GM12878 (cell line): ENCODE data around the gene INHA. TPM values are rescaled to one million over a fixed set of nuclear protein-coding genes. Genes with fewer than 3 reads are reported as not detected.

ENCODE experiments used
- ATAC-seq: fragments of 200-7000 bp; cut with Tn5 transposase; 3 replicates; pipeline ENCODE4 v1.9.1; 2020; ENCODE audit warnings: mild to moderate bottlenecking, moderate library complexity
- BruUV-seq: library from RNA; stranded (reverse); fragments of 400-500 nt; replicated peaks from 2 replicates; lab custom pipeline; 2021; lab: Mats Ljungman, UMichigan
- CTCF ChIA-PET: fragments of 300-600 bp; sonication (Branson Sonifier 250); formaldehyde crosslinking; extraction: SDS; loops from one replicate; lab custom pipeline; 2021; ENCODE audit warnings: inconsistent platforms; lab: Yijun Ruan, JAX
- POLR2A ChIA-PET: fragments of 350-600 bp; formaldehyde crosslinking; extraction: SDS; loops from one replicate; lab custom pipeline; 2021; ENCODE audit warnings: inconsistent platforms; lab: Charles Lee
- RAD21 ChIA-PET: fragments of 300-600 bp; sonication (Branson Sonifier 250); formaldehyde crosslinking; loops from one replicate; lab custom pipeline; 2023; ENCODE audit warnings: antibody characterized with exemption; ENCODE audit not compliant: unreplicated experiment; lab: Charles Lee
- SMC1A ChIA-PET: fragments of 300-600 bp; sonication (Branson Sonifier 250); formaldehyde crosslinking; loops from one replicate; lab custom pipeline; 2023; ENCODE audit not compliant: unreplicated experiment, uncharacterized antibody; lab: Charles Lee
- DNase-seq: peaks from one replicate; pipeline ENCODE4 v3.0.0-alpha.2; 2011; ENCODE audit warnings: low read depth, low spot score
- FAIRE-seq: peaks from 3 replicates; lab custom pipeline; 2011; peaks lifted over from hg19 to GRCh38; lab: Jason Lieb, UNC
- H2AFZ ChIP-seq: 2 replicates; pipeline ENCODE4 v1.6.0; 2011; ENCODE audit warnings: low read depth, low read length, control low read depth; ENCODE audit not compliant: control insufficient read depth
- H3K27ac ChIP-seq: 2 replicates; pipeline ENCODE4 v1.5.1; 2011; ENCODE audit warnings: control low read depth; ENCODE audit not compliant: control insufficient read depth, insufficient read depth
- H3K27me3 ChIP-seq, 2 experiments: replicated peaks in 1 of 2; 2 replicates each; pipeline versions ENCODE4 v1.6.0 to v1.6.1; 2011; ENCODE audit warnings: low read length in 1 of 2; ENCODE audit not compliant: control insufficient read depth in 2 of 2, insufficient read depth in 2 of 2
- H3K36me3 ChIP-seq, 2 experiments: 2 replicates each; pipeline ENCODE4 v1.5.1; 2011; ENCODE audit warnings: low read length in 1 of 2; ENCODE audit not compliant: control insufficient read depth in 2 of 2, insufficient read depth in 2 of 2
- H3K4me1 ChIP-seq: 2 replicates; pipeline ENCODE4 v1.6.1; 2011; ENCODE audit warnings: mild to moderate bottlenecking, low read length, moderate library complexity, mixed read lengths; ENCODE audit not compliant: control insufficient read depth, insufficient read depth
- H3K4me2 ChIP-seq: 2 replicates; pipeline ENCODE4 v1.6.0; 2011; ENCODE audit warnings: control low read depth; ENCODE audit not compliant: control insufficient read depth, insufficient read depth
- H3K4me3 ChIP-seq: fragments of 200-600 bp; sonication (generic); 2 replicates; pipeline ENCODE4 v1.5.1; 2016
- H3K79me2 ChIP-seq: 2 replicates; pipeline ENCODE4 v1.6.0; 2011; ENCODE audit warnings: low read length; ENCODE audit not compliant: control insufficient read depth, insufficient read depth
- H3K9ac ChIP-seq: 2 replicates; pipeline ENCODE4 v1.8.0; 2011; ENCODE audit warnings: low read length, control low read depth, mixed read lengths; ENCODE audit not compliant: control insufficient read depth, insufficient read depth
- H3K9me3 ChIP-seq: replicated peaks from 3 replicates; pipeline ENCODE4 v1.5.1; 2011; ENCODE audit warnings: mild to moderate bottlenecking, low read length; ENCODE audit not compliant: control insufficient read depth, insufficient read depth
- H4K20me1 ChIP-seq: 2 replicates; pipeline ENCODE4 v1.6.0; 2011; ENCODE audit not compliant: control insufficient read depth, insufficient read depth
- BCL11A ChIP-seq: IDR thresholded peaks from 2 replicates; pipeline ENCODE4 v1.6.1; 2011; ENCODE audit warnings: low read depth, low read length
- BMI1 ChIP-seq: fragments of 450-650 bp; IDR thresholded peaks from 2 replicates; pipeline ENCODE4 v1.6.1; 2016; ENCODE audit warnings: mild to moderate bottlenecking, moderate library complexity, borderline replicate concordance
- CBX5 ChIP-seq: sonication (generic); IDR thresholded peaks from 2 replicates; pipeline ENCODE4 v1.6.1; 2016; ENCODE audit warnings: low read depth, moderate library complexity, mild to moderate bottlenecking, inconsistent platforms
- CHD1 ChIP-seq: IDR thresholded peaks from 2 replicates; pipeline ENCODE4 v1.6.1; 2012; ENCODE audit warnings: low read depth, low read length, improper control_type of control experiment
- FOXM1 ChIP-seq: IDR thresholded peaks from 2 replicates; pipeline ENCODE4 v1.6.1; 2012; ENCODE audit warnings: low read depth, mild to moderate bottlenecking, inconsistent platforms, low read length, moderate library complexity
- HDAC2 ChIP-seq: fragments of 200-600 bp; sonication (generic); IDR thresholded peaks from 2 replicates; pipeline ENCODE4 v1.6.1; 2017
- HDGF ChIP-seq: fragments of 450-650 bp; IDR thresholded peaks from 2 replicates; pipeline ENCODE4 v1.6.1; 2016; ENCODE audit warnings: antibody characterized with exemption
- IRF3 ChIP-seq: fragments of 450-650 bp; IDR thresholded peaks from 2 replicates; pipeline ENCODE4 v1.6.1; 2014; ENCODE audit warnings: mild to moderate bottlenecking
- MTA3 ChIP-seq: IDR thresholded peaks from 2 replicates; pipeline ENCODE4 v1.6.1; 2012; ENCODE audit warnings: low read length, inconsistent platforms, borderline replicate concordance
- PKNOX1 ChIP-seq: fragments of 450-650 bp; IDR thresholded peaks from 2 replicates; pipeline ENCODE4 v1.6.1; 2016; ENCODE audit warnings: mild to moderate bottlenecking
- SIN3A ChIP-seq: IDR thresholded peaks from 2 replicates; pipeline ENCODE4 v1.6.1; 2012; ENCODE audit warnings: low read depth, low read length, improper control_type of control experiment
- SMC3 ChIP-seq: IDR thresholded peaks from 2 replicates; pipeline ENCODE4 v1.6.1; 2011; ENCODE audit warnings: low read length, improper control_type of control experiment, borderline replicate concordance
- SREBF2 ChIP-seq: IDR thresholded peaks from 2 replicates; pipeline ENCODE4 v1.6.1; 2012; ENCODE audit warnings: mild to moderate bottlenecking, low read length
- STAT1 ChIP-seq: fragments of 450-650 bp; conservative IDR thresholded peaks from 2 replicates; pipeline ENCODE4 v1.6.1; 2014; ENCODE audit warnings: antibody characterized with exemption, mild to moderate bottlenecking
- SUPT20H ChIP-seq: IDR thresholded peaks from 2 replicates; pipeline ENCODE4 v1.6.1; 2011; ENCODE audit warnings: low read depth, mild to moderate bottlenecking, low read length, moderate library complexity, borderline replicate concordance; ENCODE audit not compliant: control insufficient read depth
- TARDBP ChIP-seq: IDR thresholded peaks from 2 replicates; pipeline ENCODE4 v1.6.1; 2016; ENCODE audit warnings: borderline replicate concordance
- USF1 ChIP-seq: IDR thresholded peaks from 2 replicates; pipeline ENCODE4 v1.6.1; 2011; ENCODE audit warnings: borderline replicate concordance, low read depth, mild to moderate bottlenecking, moderate library complexity, mixed read lengths, low read length; ENCODE audit not compliant: insufficient read depth; ENCODE audit errors: extremely low read length
- ZZZ3 ChIP-seq: IDR thresholded peaks from 2 replicates; pipeline ENCODE4 v1.6.1; 2011; ENCODE audit warnings: low read depth; ENCODE audit not compliant: control insufficient read depth, insufficient read length
- WGBS: methylation state at CpG from one replicate; pipeline ENCODE4 v1.1.6; 2016; ENCODE audit warnings: low lambda C conversion rate; ENCODE audit not compliant: insufficient replicate concordance, insufficient coverage; ENCODE audit errors: missing lambda C conversion rate; 5-methylcytosine and 5-hydroxymethylcytosine counted together
- in situ Hi-C: fragments of 300-500 bp; cut with MboI; formaldehyde crosslinking; loops from 9 replicates; pipeline ENCODE4 v1.14.3; 2018; ENCODE audit warnings: mixed read lengths
- intact Hi-C: fragments of 100-400 bp; cut with micrococcal nuclease; formaldehyde crosslinking; loops from one replicate; pipeline ENCODE4 v1.14.2; 2022; ENCODE audit not compliant: unreplicated experiment
- polyA plus RNA-seq, 11 experiments: library from polyadenylated mRNA; depleted of rRNA in 4 of 11; unstranded in 6 of 11; stranded (reverse) in 5 of 11; fragments of >200 nt; fragmentation: Nextera tagmentation in 4 of 11; fragmentation: Illumina TruSeq in 1 of 11; extraction: Ambion mirVana in 4 of 11; extraction: Trizol in 1 of 11; gene quantifications; 1 replicate in 1 of 11; 2 replicates in 10 of 11; pipeline versions ENCODE4 v1.2.1 to v1.2.3, GENCODE V29; 2011 to 2016; ENCODE audit warnings: inconsistent platforms in 2 of 11, missing spikeins in 2 of 11, low read depth in 1 of 11
- total RNA-seq, 4 experiments: library from RNA; depleted of rRNA in 3 of 4; stranded (reverse); fragments of >200 nt in 3 of 4; fragmentation: Illumina TruSeq in 1 of 4; extraction: Trizol in 1 of 4; gene quantifications; 2 replicates each; pipeline versions ENCODE4 v1.2.1 to v1.2.3, GENCODE V29; 2013 to 2021
- TF ChIP-seq, protein P1 (sequence below): IDR thresholded peaks from 2 replicates; pipeline ENCODE4 v1.6.1; 2012; ENCODE audit warnings: low read length, inconsistent platforms

INHA gene
- total and polyA plus RNA-seq, 10 of the 15 experiments (the other 5 are each of a cell fraction or from before 2014, with no cell fraction given) = not detected

DNA sequence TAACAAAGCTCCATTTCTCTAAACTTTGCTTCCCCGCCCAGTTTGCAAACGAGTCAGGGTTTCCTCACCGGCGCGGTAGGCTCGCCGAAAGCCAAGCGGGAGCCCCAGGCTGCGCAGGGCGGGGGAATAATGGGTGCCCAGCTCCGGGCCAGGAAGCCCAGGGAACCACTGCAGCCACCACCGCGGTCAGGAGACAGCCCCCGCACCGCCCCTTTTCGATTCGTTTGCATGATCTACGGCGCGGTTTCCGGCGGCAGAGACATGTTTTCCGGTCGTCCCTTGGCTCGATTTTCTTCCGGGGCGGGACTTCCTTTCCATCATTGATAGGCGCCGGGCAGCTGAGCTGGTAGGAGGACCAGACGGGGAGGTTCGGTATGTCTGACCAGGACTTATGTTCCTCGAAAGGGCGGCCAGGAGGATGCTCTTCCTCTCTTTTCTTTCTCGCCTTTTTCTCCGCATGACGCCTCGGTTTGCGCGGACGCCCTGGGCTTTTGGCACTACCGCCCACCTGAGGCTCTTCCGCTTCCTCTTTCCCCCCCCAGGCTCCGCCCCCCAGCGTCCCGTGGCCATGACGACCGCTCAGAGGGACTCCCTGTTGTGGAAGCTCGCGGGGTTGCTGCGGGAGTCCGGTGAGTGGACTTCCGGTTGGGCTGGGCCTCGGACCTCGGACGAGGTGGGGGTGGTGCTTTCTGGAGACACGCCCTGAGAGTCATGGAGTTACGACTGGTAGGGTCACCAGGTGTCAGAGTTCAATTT lies 25.6 kb downstream of the INHA start, which contains the start of gene STK11IP:
Gene STK11IP (plus strand): TSS at position 306 of the 756 bp plus-strand sequence. CDS start 263 bp downstream, at position 569.
- Histone ChIP-seq H4K20me1 (no peaks in the 10 kb centered on the region), H3K36me3 (peaks cover 0 to 3% of the 10 kb centered on the region in 2 experiments; a peak in 3 of 4 replicates), H3K4me2 (peak within 1 kb of the TSS; percentile 100), H3K9me3 (no peaks in the 10 kb centered on the region), H3K4me3 (peak within 1 kb of the TSS; percentile 74), H3K4me1 (0 out of 2 replicates have a peak, but pooled peaks cover 8% of the 10 kb centered on the region), H3K9ac (peak within 1 kb of the TSS; percentile 75), H3K79me2 (no peaks in the 10 kb centered on the region), H3K27me3 (no peaks in the 10 kb centered on the region), H2AFZ (peak within 1 kb of the TSS; percentile 99), H3K27ac (peak within 1 kb of the TSS; percentile 81)
- intact Hi-C loops (loop anchor here (2.0 to 5.0 kb wide), 2 partner anchors 57 to 320 kb away; partner anchors contain the start of gene DNAJB2), in situ Hi-C loops (no loop called here)
- FAIRE-seq (peak; percentile 92), ATAC-seq (peak; percentile 96), DNase-seq (peak; percentile 84)
- no TSS peak for BruUV-seq
- RAD21 ChIA-PET = interaction anchor here (0.9 to 1.7 kb wide), 7 partner anchors 15 to 209 kb away, joined by 3 to 10 read pairs (median 3); partner anchors contain the start of genes CHPF, GMPPA and TMEM198
- 1% methylated on average over 52 of the region's 57 CpGs for WGBS
- SMC1A ChIA-PET = interaction anchor here (0.9 to 1.2 kb wide), 7 partner anchors 9 to 99 kb away, joined by 3 to 5 read pairs (median 3); partner anchors contain the start of gene GMPPA
- POLR2A ChIA-PET = interaction anchor here (0.6 to 2.4 kb wide), 5 partner anchors 45 to 1376 kb away, joined by 3 to 10 read pairs (median 4); partner anchors contain the start of genes CHPF, DNPEP and TMEM198
- CTCF ChIA-PET = interaction anchor here (0.6 to 2.9 kb wide), 7 partner anchors 45 to 210 kb away, joined by 3 to 15 read pairs (median 5); partner anchors contain the start of genes CHPF and GMPPA
- TF ChIP-seq ZZZ3 (no peak), HDGF (no peak), SUPT20H (no peak), USF1 (no peak), SREBF2 (no peak), STAT1 (no peak; the same call in 1 of the 2 replicates), BCL11A (no peak), PKNOX1 (peak; percentile 90), CHD1 (no peak), IRF3 (no peak), SMC3 (no peak), TARDBP (peak; percentile 32; the same call in 1 of the 2 replicates), MTA3 (no peak), FOXM1 (no peak), BMI1 (peak; percentile 99), CBX5 (no peak), SIN3A (peak; percentile 98), HDAC2 (no peak)
- TF ChIP-seq, protein P1, sequence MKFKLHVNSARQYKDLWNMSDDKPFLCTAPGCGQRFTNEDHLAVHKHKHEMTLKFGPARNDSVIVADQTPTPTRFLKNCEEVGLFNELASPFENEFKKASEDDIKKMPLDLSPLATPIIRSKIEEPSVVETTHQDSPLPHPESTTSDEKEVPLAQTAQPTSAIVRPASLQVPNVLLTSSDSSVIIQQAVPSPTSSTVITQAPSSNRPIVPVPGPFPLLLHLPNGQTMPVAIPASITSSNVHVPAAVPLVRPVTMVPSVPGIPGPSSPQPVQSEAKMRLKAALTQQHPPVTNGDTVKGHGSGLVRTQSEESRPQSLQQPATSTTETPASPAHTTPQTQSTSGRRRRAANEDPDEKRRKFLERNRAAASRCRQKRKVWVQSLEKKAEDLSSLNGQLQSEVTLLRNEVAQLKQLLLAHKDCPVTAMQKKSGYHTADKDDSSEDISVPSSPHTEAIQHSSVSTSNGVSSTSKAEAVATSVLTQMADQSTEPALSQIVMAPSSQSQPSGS = no peak
